CD4-positive, alpha-beta T cell treated with Interleukin-17A for 4 hours (primary cell): ENCODE data around the gene PPP1R2C.
A peak's percentile ranks its signal among the peaks of the same experiment; 100 is the strongest.

Experiments
- DNase-seq: peaks from one replicate; pipeline ENCODE4 v3.0.0-alpha.2; 2020; ENCODE audit warnings: mixed read lengths

The PPP1R2C gene

DNA sequence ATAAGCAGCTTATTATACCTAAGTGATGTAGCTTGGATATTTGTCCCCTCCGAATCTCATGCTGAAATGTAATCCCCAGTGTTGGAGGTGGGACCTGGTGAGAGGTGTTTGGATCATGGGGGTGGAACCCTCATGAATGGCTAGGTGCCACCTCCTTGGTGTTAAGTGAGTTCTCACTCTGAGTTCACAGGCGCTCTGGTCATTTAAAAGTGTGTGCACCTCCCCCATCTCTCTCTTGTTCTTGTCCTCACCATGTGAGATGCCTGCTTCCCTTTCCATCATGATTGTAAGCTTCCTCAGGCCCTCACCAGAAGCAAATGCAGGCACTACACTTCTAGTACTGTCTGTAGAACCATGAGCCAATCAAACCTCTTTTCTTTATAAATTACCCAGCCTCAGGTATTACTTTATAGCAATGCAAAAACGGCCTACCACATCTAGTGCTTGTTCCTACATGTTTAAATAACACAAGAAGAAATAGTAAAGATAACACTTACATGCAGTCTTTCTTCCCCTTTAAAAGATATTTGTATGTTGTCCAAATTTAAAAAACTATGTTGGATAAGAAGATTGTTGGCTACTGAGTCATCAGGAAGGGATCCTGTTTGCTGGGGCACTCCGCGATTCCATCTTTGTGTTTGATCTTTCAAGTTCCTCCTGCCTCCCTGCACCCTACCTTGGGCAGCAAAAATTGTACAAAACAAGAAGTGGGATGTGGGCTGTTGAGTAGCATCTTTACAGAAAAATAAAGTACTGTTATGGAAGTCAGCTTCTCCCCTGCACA is 29.7 kb downstream of the PPP1R2C start:
- no peak for DNase-seq

DNA sequence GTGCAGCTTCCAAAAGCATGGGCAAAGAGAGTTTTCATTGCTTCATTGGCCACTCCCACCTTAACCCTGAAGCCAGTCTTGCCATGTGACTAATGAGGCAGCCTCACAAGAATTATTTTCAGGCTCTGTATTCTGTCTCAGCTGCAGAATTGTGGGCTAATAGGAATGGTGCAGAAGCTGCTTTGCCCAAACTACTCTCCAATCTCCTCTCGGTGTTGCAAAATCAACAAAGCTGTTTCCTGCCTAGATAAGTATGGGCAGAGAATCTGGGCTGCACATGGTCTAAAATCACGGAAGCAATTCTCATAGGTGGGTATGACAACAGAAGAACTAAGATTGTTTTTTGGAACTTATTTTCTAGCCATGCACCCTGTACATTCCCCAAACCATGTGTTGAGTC is 31.4 kb downstream of the PPP1R2C start:
- DNase-seq, result no peak

DNA sequence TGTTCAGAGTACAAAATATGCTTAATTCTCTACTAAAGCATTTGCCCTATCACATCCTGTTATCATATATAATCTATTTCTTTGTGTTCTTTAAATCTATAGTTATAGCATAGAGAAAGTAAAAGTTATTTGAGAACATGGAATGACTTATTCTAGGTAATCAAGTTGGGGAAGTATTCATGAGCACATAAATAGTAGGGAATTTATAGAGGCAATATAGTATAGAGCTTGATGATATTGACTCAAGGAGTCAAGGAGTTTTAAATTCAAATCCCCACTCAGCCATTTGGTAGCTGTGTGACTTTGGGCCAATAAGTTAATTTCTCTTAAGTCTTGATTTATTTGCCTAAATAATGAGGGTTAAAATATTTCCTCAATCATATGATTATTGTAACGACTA is 37.5 kb downstream of the PPP1R2C start:
- DNase-seq, result no peak

DNA sequence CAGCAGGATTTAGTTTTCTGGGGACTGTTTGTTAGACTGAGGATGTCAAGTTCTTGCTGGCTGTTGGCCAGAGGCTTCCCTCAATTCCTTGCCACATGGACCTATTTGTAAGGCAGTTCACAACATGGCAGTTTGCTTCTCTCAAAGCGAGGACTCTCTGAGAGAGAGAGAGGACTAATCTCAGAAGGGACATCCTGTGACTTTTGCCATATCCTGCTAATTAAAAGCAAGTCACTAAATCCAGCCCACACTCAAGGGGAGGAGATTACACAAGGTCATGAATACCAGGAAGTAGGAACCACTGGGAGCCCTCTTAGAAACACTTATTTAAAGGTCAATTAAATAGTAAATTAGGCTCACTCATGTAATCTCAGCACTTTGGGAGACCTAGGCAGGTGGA is 38.2 kb downstream of the PPP1R2C start:
- no peak for DNase-seq

DNA sequence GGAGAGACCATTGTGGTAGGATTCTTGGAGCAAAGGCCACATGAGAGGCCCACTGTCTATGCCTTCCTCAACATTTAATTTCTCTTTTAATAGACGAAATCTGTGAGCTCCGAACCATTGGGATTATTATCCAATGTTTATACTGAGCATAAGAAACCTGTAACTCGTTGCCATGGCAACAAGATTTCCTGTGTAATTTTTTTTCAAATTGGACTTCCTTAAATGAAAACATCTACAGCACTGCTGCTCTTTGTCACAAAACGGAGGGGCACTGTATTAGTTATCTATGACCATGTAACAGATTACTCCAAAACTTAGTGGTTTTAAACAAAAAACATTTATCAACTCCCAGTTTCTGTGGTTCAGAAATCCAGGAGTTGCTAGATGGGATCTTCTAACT is 38.7 kb downstream of the PPP1R2C start:
- peak; percentile 11 for DNase-seq

DNA sequence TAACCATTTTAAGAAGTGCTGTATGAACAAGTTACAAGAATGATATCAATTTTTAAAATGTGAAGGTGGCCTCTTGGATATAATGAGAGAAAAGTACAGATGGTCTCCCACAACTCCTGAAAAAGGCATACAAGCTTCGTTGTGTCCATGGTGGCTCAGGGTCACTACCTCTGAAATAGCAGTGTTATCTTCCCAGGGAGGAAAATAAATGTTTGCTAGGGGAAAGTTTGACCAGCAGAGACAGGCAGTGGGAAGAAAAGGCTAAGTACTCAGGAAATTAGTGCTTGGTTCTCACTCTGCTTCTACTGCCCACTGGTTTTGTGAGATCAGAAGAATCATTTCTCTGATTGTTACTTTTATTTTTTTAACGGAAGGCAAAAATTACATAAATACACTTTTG is 39.4 kb downstream of the PPP1R2C start:
- no peak for DNase-seq

DNA sequence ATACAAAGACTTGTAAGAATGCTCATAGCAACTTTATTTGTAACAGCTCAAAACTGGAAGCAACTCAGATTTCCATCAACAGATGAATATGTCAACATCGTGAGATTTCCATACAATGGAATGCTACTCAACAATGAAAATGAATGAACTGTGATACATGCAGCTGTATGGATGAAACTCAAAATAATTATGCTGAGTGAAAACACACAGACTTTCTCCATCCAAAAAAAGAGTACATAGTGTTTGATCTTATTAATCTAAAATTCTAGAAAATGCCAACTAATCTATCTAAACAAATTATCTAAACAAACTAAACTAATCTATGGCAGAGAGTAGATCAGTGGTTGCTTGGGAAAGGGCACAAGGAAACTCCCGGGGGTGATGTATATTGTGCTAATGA is 42.7 kb downstream of the PPP1R2C start:
- no peak for DNase-seq

DNA sequence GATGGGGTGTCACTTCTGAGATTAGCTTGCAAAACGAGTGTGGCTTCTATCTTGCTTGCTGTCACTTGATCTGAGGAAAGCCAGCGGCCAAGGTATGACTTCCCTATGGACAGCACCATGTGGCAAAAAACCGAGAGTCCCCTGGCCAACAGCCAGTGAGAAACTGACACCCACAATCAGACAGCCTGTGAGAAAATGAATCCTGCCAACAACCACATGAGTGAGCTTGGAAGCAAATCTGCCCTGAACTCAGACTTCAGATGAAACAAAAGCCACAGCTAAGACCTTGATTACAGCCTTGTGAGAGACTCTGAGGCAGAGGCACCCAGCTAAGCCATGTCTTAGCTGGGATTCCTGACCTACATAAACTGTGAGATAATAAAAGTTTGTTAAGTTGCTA is 45.5 kb downstream of the PPP1R2C start:
- no peak for DNase-seq
